Measurements from ENCODE around the gene SCIN.
"Not testable (repeated sequence)": the region's sequence is repeated elsewhere in the genome, so short reads cannot be mapped to it uniquely, and the experiment has no call there.

Gene SCIN

DNA sequence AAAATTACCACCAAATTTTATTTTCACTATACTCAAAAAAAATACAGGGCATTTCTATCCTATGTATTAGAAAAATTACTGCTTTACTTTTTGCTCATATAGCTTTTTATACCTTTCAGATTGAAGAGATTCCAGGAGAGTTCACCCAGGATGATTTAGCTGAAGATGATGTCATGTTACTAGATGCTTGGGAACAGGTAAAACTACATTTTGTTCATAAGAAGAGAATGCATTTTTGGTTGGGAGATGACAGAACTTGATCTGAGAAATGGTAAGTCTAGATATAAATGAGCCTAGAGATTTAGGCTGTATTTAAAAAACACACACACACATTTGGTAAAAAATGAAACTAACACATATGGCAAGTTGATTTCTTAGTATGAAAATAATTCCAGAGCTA is 78.8 kb downstream of the SCIN start:
- DNase-seq, result no peak

DNA sequence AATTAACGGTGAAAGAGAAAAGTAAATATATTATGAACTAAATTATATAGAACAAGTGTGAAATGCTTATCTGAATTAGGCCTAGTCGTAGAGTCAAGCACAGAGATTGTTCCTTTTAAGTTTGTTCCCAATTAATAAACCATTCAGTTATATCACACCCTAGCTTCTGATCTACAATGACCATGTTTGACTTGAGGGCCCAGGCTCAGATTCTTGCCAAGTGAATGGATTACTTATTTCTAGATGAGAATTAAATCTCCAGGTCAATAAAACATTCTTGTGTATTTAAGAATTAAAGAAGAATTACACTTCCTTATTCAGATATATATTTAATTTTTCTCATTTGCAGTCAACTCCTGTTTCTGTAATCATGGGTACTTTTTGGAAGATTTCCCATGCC is 79.6 kb downstream of the SCIN start:
- no peak for DNase-seq

DNA sequence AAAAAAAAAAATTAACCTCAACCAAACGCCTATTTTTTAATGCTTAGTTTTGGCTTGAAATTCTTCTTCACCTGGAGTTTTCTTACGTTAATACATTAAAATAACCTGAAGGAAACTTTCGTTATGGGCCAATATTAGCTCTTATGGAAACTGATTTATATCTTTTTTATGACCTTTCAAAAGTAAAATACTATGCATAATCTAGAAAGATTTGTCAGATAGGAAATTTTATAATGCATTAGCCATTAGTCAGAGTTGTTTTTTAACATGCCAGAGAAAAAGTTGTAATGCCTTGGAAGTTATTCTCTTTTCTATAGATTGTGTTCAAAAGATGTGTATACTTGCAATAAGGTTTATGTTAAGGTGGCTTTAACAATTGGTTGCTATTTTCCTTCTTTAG is 82.6 kb downstream of the SCIN start:
- DNase-seq, result no peak

DNA sequence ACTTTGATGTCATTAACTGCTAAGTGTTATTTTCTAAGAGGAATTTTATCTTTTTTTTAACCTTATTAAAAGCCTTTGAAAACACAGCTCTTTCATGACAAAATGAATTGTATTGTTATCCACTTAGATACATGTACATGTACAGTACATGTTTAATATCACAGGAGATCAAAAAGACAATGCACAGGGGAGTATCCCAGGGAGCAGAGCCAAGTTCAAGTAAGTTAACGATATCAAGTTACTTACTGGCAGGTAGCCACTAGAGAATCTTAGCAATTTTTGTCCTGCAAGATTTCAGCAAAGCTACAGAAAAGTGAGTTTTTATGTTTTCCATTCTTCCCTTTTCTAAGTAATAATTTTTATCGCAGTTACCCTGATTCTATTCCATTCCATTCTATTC is 83.0 kb downstream of the SCIN start:
- DNase-seq, result peak; percentile 38

- peak; percentile 41 for DNase-seq
Measured at GRCh38 chr7:12655161-12655560, 84.6 kb downstream of the SCIN start.

- peak; percentile 95 for DNase-seq
Measured at GRCh38 chr7:12660423-12660822, 89.9 kb downstream of the SCIN start.

- DNase-seq, result not testable (repeated sequence)
Measured at GRCh38 chr7:12660986-12661385, 90.5 kb downstream of the SCIN start.

- DNase-seq, result no peak
Measured at GRCh38 chr7:12661581-12661980, 91.1 kb downstream of the SCIN start.

DNA sequence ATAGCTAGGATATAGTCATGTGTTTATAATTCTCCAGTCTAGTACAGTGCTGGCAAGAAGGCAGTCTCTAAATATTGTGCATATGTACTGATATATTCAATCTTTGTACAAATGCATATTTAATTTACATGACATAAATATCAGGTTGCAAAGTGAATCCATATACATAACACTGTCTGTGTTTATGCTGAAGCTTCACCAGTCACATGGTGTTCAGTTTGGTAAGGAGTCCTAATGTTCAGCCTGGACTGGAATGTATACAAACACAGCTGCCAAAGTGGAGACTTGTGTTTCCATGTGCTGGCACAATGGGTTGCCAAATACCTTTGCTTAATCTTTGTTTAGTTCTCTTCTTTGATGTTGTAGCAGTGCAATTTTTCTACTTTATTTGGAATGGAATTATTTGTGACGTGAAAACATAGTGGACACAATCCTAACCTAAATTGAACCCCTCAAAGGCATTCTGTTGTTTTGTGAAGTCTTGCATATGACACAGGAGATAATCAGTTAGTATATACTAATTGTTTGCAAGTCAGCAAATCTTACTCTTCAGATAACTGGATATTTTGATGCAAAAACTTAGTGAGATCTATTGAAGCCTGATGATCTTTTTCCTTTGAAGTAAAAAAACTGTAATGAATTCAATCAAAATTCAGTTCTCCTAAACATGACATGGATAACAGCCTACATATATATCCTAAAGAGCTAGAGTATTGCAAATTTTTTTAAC is 99.6 kb downstream of the SCIN start:
- no peak for DNase-seq

DNA sequence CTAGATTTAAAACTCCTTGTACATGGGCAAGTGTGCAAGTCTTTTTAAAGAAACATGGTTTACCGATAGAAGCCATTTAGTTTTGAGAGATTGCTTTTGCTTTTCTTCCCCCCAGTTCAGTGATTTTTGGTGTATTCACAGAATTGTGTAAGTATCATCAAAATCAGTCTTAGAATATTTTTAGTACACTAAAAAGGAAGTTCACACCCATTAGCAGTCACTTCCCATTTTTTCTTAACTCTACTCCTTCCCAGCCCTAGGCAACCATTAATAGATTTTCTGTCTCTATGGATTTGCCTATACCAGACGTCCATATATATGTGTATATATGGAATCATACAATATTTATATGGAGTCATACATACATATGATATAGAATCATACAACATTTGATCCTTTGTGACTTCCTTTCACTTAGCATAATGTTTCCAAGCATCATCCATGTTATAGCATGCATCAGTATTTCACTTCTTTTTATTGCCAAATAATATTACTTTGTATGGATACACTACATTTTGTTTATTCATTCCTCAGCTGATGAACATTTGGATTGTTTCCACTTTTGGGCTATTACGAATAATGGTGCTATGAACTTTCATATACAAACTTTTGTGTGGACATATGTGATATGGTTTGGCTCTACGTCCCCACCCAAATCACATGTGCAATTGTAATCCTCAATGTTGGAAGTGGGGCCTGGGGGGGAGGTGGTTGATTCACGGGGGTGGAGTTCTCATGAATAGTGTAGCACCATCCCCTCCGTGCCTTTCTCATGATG is 100.4 kb downstream of the SCIN start:
- no peak for DNase-seq

DNA sequence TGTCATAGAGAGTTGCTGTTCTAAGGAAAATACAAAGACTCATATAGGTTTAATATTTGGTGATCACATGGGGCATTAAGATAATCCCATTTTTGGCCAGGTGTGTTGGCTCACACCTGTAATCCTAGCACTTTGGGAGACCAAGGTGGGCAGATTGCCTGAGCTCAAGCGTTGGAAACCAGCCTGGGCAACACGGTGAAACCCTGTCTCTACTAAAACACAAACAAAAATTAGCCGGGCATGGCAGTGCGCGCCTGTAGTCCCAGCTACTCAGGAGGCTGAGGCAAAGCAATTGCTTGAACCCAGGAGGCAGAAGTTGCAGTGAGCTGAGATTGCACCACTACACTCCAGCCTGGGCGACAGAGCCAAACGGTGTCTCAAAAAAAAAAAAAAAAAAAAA is 102.9 kb downstream of the SCIN start:
- DNase-seq, result not testable (repeated sequence)

- DNase-seq, result no peak
Measured at GRCh38 chr7:12674053-12674452, 103.5 kb downstream of the SCIN start.

- DNase-seq, result no peak
Measured at GRCh38 chr7:12674861-12675260, 104.3 kb downstream of the SCIN start.

DNA sequence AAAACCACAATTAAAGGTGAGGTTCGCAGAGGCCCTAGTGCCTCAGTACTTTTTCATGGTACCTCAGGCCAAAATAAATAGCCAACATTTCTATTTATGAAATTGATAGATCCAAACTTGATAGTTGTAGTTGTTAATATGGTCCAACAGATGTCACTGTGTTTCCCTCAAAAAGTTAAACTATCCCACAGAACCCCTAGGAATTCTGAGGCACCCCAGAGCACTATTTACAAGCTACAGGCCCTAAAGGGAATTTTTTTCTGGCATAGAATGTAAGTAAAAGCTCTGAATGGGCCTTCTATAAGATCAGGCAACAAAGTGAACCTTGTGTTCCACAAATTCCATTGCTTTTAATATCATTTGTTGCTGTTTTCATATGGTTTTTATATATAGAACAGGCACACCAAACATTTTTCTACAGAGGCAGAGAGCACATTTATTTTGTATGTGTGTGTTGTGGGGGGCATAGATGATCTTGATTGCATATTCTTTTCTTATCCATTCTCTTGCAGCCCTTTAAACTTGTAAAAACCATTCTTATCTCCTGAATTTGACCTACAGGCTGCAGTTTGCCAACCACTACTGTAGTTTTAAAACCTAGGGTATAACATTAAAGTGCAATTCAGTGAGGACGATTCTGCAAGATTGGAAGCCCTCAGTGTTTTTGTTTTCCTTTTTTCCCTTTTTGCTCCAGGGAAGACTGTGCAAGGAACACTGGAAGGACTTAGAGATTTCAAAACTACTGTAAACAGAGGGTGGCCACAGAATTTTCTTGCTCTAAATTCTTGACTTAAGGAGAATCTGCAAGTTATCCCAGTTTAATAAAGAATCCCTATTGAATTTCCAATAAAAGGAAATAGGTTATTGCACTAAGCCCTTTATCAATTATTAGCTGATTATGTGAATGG is 113.4 kb downstream of the SCIN start:
- peak; percentile 32 for DNase-seq

GRCh38 chr7:12684733-12685132 is 114.2 kb downstream of the SCIN start:
- no peak for DNase-seq

DNA sequence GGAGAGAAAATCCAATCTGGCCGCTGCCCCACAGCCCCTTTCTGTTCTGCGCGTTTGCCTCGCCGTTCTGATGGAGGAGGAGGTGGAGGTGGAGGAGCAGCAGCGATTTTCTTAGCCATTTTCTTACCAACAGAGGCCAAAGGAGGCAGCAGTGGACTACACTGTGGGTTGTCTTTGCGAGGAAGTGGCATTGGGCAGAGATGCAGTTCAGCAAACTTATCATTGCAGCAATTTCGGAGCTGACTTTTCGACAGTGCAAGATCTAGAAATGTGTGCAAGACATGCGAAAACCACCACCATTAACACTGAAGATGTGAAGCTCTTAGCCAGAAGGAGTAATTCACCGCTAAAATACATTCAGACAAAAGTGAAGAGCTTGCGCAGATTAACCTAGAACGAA is 115.0 kb downstream of the SCIN start:
- peak; percentile 43 for DNase-seq

DNA sequence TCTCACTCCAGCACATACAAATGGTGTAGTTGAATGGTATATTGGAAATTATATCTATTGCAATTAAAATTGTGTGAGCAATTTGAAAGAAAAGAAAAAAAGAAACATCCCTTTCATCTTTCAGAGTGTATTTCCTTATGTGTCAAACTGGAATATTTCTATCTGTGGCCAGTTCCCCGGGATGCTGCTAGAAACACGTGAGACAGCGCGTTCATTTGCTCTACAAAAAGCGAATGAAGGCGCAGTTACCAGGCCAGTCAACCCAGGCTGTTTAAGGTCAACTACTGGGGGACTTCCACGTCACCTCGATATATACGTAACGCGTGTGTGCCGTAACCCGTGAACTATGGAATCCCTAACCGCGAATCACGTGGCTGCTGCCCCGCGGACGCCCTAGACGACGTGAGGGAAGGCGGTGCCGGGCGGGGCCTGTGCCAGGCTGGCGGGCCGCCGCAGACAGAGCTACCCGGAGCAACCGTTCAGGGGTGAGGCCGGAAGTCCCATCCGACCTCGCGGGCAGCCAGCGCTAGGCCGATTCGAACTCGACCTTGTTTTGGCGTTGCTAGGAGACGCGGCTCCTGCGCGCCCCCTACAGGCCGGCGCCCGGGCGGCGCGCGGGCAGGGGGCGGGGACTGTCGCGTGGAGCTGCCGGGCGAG is 115.8 kb downstream of the SCIN start:
- DNase-seq, result peak; percentile 91

DNA sequence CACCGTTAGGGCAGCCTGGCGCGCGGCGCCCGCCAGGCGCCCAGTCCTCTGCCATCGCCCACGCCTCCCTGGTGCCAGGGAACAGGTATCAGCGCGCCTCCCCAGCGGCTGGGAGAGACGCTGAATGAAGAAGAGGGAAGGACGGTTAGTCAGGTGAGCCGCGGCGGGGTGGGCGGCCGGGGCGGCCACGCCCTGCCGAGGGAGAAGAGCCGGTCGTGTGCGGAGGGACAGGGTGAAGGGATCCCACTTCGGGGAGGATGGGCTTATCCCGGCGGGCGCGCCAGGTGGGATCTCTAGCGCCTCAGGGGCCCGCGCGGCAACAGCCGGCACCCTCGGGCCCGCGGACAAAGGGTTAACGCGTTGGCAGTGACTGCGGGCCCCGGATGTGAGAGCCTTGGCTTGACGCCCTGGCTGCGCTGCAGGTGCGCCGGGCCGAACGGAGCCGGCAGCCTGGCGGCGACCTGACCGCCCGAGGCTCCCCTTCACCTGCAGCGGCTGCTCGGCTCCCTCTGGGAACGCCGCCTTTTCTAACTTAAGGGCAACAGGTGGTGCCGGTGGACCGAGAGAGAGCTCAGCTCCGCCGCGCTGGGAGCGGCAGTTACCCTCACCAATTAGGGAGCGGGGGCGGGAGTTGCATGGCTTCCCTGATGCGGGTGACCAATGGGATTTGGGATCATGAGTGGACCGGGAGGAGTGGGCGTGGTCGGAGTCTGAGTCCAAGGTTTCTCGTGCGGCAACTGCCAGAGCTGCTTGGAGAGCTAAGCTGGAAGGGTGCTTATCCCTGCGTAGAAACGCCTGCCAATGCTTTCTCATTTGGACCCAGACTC is 116.6 kb downstream of the SCIN start, which contains the start of gene ARL4A:
TSS of gene ARL4A (plus strand) at position 743 of the 827 bp plus-strand sequence. CDS start 622 bp downstream, outside the sequence.
- peak; percentile 97 for DNase-seq

DNA sequence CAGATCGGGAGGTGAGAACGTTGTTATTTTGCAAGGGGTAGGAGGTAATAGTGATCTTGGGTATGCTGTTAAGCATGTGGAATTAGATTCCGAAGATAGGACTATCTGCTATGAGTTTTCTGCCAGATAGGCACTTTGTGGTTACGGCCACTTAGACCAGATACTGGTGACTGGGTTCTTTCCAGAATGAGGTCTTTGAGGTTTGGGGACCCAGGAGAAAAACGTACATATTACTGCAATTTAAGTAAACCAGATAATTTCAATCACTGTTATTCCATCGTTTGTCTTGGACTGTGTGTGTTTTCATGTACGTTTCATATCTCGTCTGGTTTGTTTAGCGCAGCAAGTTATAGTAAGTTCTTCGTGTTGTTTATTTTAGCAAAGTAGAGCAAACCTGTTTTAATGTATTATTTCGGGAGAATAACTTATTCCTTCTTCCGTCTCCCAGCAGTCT is 117.2 kb downstream of the SCIN start:
- DNase-seq, result no peak

DNA sequence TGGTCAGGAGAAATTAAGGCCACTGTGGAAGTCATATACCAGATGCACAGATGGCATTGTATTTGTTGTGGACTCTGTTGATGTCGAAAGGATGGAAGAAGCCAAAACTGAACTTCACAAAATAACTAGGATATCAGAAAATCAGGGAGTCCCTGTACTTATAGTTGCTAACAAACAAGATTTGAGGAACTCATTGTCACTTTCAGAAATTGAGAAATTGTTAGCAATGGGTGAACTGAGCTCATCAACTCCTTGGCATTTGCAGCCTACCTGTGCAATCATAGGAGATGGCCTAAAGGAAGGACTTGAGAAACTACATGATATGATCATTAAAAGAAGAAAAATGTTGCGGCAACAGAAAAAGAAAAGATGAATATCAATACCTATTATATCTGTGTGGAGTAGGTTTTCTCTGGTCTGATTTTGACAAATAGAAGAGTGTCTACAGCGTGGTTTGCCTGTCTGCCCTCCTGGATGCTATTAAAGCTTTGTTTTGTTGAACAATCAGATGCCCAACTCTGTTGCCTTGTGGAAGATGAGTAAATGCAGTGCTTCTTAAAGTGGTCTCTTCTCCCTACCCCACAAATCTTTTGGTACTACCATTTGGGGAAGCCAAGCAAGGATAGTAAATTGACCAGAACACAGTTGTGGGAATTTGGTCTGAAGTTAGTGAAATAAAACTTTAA is 118.1 kb downstream of the SCIN start:
- DNase-seq, result not testable (repeated sequence)

GRCh38 chr7:12689451-12689850 is 118.9 kb downstream of the SCIN start:
- no peak for DNase-seq

All from fibroblast of skin of scalp (primary cell).